HFF-Myc (cell line): ENCODE results near the gene DDIT3.

ENCODE experiments used
- DNase-seq: peaks from one replicate; pipeline ENCODE4 v3.0.0-alpha.2; 2011; ENCODE audit warnings: low read depth; ENCODE audit errors: extremely low read depth
- H3K4me3 ChIP-seq: replicated peaks from 2 replicates; pipeline ENCODE4 v1.5.1; 2011; ENCODE audit warnings: low read depth, mild to moderate bottlenecking, control low read depth, low read length
- CTCF ChIP-seq: IDR thresholded peaks from 2 replicates; pipeline ENCODE4 v1.5.1; 2012; ENCODE audit warnings: mild to moderate bottlenecking, low read depth, low read length, control low read depth; ENCODE audit errors: missing control alignments

Gene DDIT3

DNA sequence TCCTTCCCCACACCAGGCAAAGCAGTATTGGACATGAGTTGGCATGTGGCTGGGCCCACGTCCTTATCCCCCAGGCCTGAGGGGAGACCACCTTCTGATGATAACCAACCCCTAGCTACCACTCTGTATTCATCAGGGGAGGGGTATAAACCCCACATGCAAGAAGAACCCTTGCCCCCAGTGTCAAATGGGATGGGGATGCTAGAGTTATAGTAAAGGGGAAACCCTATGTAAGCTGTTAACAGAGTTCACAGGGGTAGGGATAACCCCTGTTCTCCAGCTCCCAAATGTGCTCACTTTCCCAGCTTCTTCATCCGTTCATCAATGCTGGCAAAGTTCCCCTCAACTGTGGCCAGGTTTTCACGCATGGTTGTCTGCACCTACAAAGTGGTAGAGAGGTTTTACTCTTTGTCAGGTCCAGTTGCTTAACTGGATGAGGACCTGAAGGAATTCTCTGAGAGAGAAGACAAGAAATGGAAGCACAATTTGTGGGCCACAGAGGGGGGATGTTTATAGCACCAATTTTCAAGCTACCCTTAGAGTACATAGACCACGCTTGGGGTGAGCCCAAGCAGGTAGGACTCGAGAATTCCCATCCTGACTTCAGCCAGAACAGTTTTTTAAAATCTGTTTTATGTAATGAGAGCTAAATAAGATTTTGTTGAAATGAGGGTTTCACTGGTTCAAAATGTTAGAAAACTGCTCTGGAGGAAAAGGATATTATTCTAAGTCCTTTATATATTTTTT is 10.3 kb upstream of the DDIT3 start:
- no peak overlapping the region for H3K4me3 ChIP-seq
- DNase-seq: no peak
- TF ChIP-seq CTCF: no peak

GRCh38 chr12:57529831-57530230 is 9.5 kb upstream of the DDIT3 start:
- no peak for DNase-seq
- TF ChIP-seq CTCF: no peak
- H3K4me3 ChIP-seq: no peak overlapping the region

DNA sequence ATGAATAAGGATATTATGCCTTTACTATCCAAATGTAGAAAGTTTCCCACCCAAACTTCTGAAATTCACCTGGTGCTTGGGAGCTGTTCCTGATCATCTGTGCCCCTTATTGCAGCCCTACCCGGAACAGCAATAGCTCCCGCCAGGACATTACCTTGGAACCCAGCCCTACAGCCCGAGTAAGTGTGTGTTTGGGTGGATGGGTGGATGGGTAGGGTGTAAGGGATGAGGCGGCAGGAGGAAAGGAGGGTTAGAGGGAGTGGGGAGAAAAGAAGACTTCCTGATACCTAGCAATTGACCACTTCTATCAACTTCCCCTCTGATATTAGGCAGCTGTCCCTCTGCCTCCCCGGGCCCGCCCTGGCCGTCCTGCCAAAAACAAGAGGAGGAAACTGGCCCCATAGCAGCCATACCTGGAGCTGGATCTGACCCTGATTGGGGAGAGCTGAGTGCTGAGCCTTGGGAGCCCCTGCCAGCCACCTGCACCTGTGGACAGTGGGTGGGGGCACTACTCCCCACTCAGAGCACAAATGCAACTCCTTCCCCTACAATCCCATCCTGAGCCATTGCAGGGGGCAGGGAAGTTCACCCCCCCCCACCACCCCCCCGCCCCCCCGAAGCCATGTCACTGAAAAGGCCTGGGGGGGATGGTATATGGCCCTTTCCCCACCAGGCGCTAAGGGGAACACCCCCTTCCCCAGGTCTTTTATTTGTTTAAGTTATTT is 8.7 kb upstream of the DDIT3 start:
- H3K4me3 ChIP-seq: no peak overlapping the region
- TF ChIP-seq CTCF: no peak
- no peak for DNase-seq

- TF ChIP-seq CTCF: no peak
- DNase-seq: no peak
- H3K4me3 ChIP-seq: no peak overlapping the region
Observed at GRCh38 chr12:57528176-57528575, 7.9 kb upstream of the DDIT3 start.

DNA sequence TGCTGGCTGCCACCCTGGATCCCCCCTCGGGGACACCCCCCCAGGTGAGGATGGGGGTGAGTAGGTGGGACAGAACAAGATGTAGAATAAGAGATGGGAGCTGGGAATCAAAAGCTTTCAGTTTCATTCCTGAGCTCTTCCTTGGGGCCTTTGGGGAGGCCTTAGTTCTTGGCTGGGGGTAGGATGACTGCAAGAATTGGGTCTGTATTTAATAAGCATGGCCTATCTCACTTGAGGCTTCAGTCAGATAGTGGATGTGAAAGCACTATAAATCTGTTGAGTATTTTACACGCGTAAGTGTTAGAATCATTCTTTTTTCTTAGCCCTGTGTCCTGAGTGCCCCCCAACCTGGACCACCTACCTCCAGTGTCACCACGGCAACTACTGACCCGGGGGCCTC is 6.9 kb upstream of the DDIT3 start:
- no peak for DNase-seq
- no peak for TF ChIP-seq CTCF
- no peak overlapping the region for H3K4me3 ChIP-seq

- TF ChIP-seq CTCF: no peak
- H3K4me3 ChIP-seq: no peak overlapping the region
- DNase-seq: no peak
Observed at GRCh38 chr12:57526477-57527126, 6.3 kb upstream of the DDIT3 start.
